WTC11 (cell line): ENCODE results near the gene NATD1. TPM values are rescaled to one million over a fixed set of nuclear protein-coding genes. Genes with fewer than 3 reads are reported as not detected.

Experiments used
- ATAC-seq: fragments of 200-7000 bp; cut with Tn5 transposase; 2 replicates; pipeline ENCODE4 v1.10.0; 2021; ENCODE audit warnings: mild to moderate bottlenecking, moderate library complexity
- CTCF ChIA-PET: fragments of 300-600 bp; sonication (Branson Sonifier 250); formaldehyde crosslinking; loops from one replicate; lab custom pipeline; 2021; ENCODE audit warnings: antibody characterized with exemption; lab: Charles Lee
- POLR2A ChIA-PET: fragments of 350-600 bp; sonication (Branson Sonifier 250); formaldehyde crosslinking; loops from one replicate; lab custom pipeline; 2021; ENCODE audit warnings: antibody characterized with exemption; lab: Charles Lee
- DNase-seq: peaks from one replicate; pipeline ENCODE4 v3.0.0; 2021; ENCODE audit warnings: low spot score
- H3K27ac Mint-ChIP-seq: 2 replicates; pipeline ENCODE4 v1.8.0; 2021; ENCODE audit warnings: mixed read lengths
- H3K27me3 Mint-ChIP-seq: 2 replicates; pipeline ENCODE4 v1.8.0; 2021; ENCODE audit warnings: low read depth, mild to moderate bottlenecking, moderate library complexity, mixed read lengths
- H3K36me3 Mint-ChIP-seq: 2 replicates; pipeline ENCODE4 v1.8.0; 2021; ENCODE audit warnings: mixed read lengths
- H3K4me1 Mint-ChIP-seq: 2 replicates; pipeline ENCODE4 v1.8.0; 2022; ENCODE audit warnings: mixed read lengths
- H3K4me3 Mint-ChIP-seq: 2 replicates; pipeline ENCODE4 v1.8.0; 2021; ENCODE audit warnings: mild to moderate bottlenecking, moderate library complexity, mixed read lengths
- H3K9me3 Mint-ChIP-seq: 2 replicates; pipeline ENCODE4 v1.8.0; 2021; ENCODE audit warnings: mixed read lengths
- ATF6 ChIP-seq: sonication (generic); formaldehyde crosslinking; IDR thresholded peaks from 2 replicates; pipeline ENCODE4 v1.8.1; 2023; ENCODE audit warnings: mild to moderate bottlenecking, missing genetic modification reagents
- CREB1 ChIP-seq: sonication (generic); formaldehyde crosslinking; IDR thresholded peaks from 2 replicates; pipeline ENCODE4 v1.8.0; 2023; ENCODE audit warnings: mild to moderate bottlenecking, missing genetic modification reagents
- E2F1 ChIP-seq: sonication (generic); formaldehyde crosslinking; IDR thresholded peaks from 2 replicates; pipeline ENCODE4 v1.8.0; 2022; ENCODE audit warnings: mild to moderate bottlenecking, missing genetic modification reagents
- FOXP4 ChIP-seq: sonication (generic); formaldehyde crosslinking; IDR thresholded peaks from 2 replicates; pipeline ENCODE4 v1.8.0; 2022; ENCODE audit warnings: mild to moderate bottlenecking, missing genetic modification reagents
- HMGA2 ChIP-seq: fragments of 250-450 bp; sonication (Bioruptor Pico); IDR thresholded peaks from 2 replicates; pipeline ENCODE4 v1.4.0; 2021; ENCODE audit warnings: mild to moderate bottlenecking, moderate library complexity
- JUN ChIP-seq: sonication (generic); formaldehyde crosslinking; IDR thresholded peaks from 2 replicates; pipeline ENCODE4 v1.8.0; 2023; ENCODE audit warnings: mild to moderate bottlenecking, missing genetic modification reagents
- NFATC4 ChIP-seq: fragments of 250-450 bp; sonication (Bioruptor Pico); IDR thresholded peaks from 2 replicates; pipeline ENCODE4 v1.9.0; 2021; ENCODE audit warnings: mild to moderate bottlenecking
- NFE2L1 ChIP-seq: sonication (generic); formaldehyde crosslinking; IDR thresholded peaks from 2 replicates; pipeline ENCODE4 v1.8.1; 2023; ENCODE audit warnings: missing genetic modification reagents
- TEAD1 ChIP-seq: sonication (generic); formaldehyde crosslinking; IDR thresholded peaks from 2 replicates; pipeline ENCODE4 v1.8.0; 2022; ENCODE audit warnings: mild to moderate bottlenecking, missing genetic modification reagents
- USF2 ChIP-seq: sonication (generic); formaldehyde crosslinking; IDR thresholded peaks from 2 replicates; pipeline ENCODE4 v1.8.1; 2023; ENCODE audit warnings: mild to moderate bottlenecking, missing genetic modification reagents, moderate library complexity
- ZBTB21 ChIP-seq: sonication (generic); formaldehyde crosslinking; IDR thresholded peaks from 2 replicates; pipeline ENCODE4 v1.8.1; 2023; ENCODE audit warnings: mild to moderate bottlenecking, missing genetic modification reagents, borderline replicate concordance
- ZNF219 ChIP-seq: sonication (generic); formaldehyde crosslinking; IDR thresholded peaks from 2 replicates; pipeline ENCODE4 v1.8.0; 2023; ENCODE audit warnings: missing genetic modification reagents, mild to moderate bottlenecking, borderline replicate concordance
- ZNF263 ChIP-seq: sonication (generic); formaldehyde crosslinking; IDR thresholded peaks from 2 replicates; pipeline ENCODE4 v1.8.1; 2022; ENCODE audit warnings: low read depth, mild to moderate bottlenecking, moderate library complexity, missing genetic modification reagents
- ZNF317 ChIP-seq: sonication (generic); formaldehyde crosslinking; IDR thresholded peaks from 2 replicates; pipeline ENCODE4 v1.8.1; 2023; ENCODE audit warnings: low read depth, mild to moderate bottlenecking, moderate library complexity, missing genetic modification reagents, borderline replicate concordance
- ZNF416 ChIP-seq: fragments of 250-450 bp; sonication (Bioruptor Pico); IDR thresholded peaks from 2 replicates; pipeline ENCODE4 v1.9.0; 2021; ENCODE audit warnings: mild to moderate bottlenecking, inconsistent platforms
- ZSCAN18 ChIP-seq: fragments of 250-450 bp; sonication (Bioruptor Pico); IDR thresholded peaks from 2 replicates; pipeline ENCODE4 v2.1.2; 2022; ENCODE audit warnings: mild to moderate bottlenecking, moderate library complexity
- total RNA-seq: library from RNA; stranded (reverse); gene quantifications from 3 replicates; pipeline ENCODE4 v1.2.3, GENCODE V29; 2021

NATD1 gene
- total RNA-seq, 1 experiment from 2014 or later = 10.1 TPM

- H3K27me3 Mint-ChIP-seq = peaks cover 8% of the 10 kb centered on the region; the same call in 1 of the 2 replicates
- peaks cover 40% of the 10 kb centered on the region for H3K36me3 Mint-ChIP-seq
- H3K27ac Mint-ChIP-seq = no peak overlapping the region
- ATAC-seq (no peak), DNase-seq (no peak)
- H3K4me3 Mint-ChIP-seq = no peak overlapping the region
- H3K9me3 Mint-ChIP-seq = peaks cover 9% of the 10 kb centered on the region
- no peak for TF ChIP-seq ZNF219 (CRISPR knock-in tag)
- H3K4me1 Mint-ChIP-seq = no peaks in the 10 kb centered on the region
- POLR2A ChIA-PET = no interaction called here
- CTCF ChIA-PET = no interaction called here
These were observed 40.6 kb upstream of the NATD1 start for GRCh38 chr17:21293831-21294210.

GRCh38 chr17:21292867-21293830 lies 39.9 kb upstream of the NATD1 start:
- DNase-seq (no peak), ATAC-seq (no peak)
- peaks cover 8% of the 10 kb centered on the region; the same call in 1 of the 2 replicates for H3K27me3 Mint-ChIP-seq
- no peak for TF ChIP-seq E2F1 (CRISPR knock-in tag)
- no peak for TF ChIP-seq ZBTB21 (CRISPR knock-in tag)
- no peak for TF ChIP-seq JUN (CRISPR knock-in tag)
- no peak for TF ChIP-seq TEAD1 (CRISPR knock-in tag)
- TF ChIP-seq NFATC4 (CRISPR knock-in tag) = no peak
- no peak for TF ChIP-seq HMGA2 (CRISPR knock-in tag)
- TF ChIP-seq ZNF317 (CRISPR knock-in tag) = no peak
- TF ChIP-seq ZNF263 = no peak
- no peak for TF ChIP-seq USF2 (CRISPR knock-in tag)
- TF ChIP-seq ATF6 = no peak
- TF ChIP-seq NFE2L1 (CRISPR knock-in tag) = no peak
- TF ChIP-seq ZNF416 (CRISPR knock-in tag) = no peak
- TF ChIP-seq ZSCAN18 = no peak
- no peak for TF ChIP-seq CREB1 (CRISPR knock-in tag)
- no peak for TF ChIP-seq FOXP4 (CRISPR knock-in tag)
- TF ChIP-seq, all 79 proteins: peak for 0
- Mint-ChIP-seq H3K4me3 (no peak overlapping the region), H3K36me3 (peaks cover 37% of the 10 kb centered on the region), H3K9me3 (peaks cover 9% of the 10 kb centered on the region), H3K27ac (no peak overlapping the region), H3K4me1 (no peaks in the 10 kb centered on the region)
- CTCF ChIA-PET = no interaction called here
- POLR2A ChIA-PET = no interaction called here
